IMR-90 (cell line): ENCODE results near the gene PHKA1. TPM values are rescaled to one million over a fixed set of nuclear protein-coding genes. Genes with fewer than 3 reads are reported as not detected.

ENCODE experiments used
- ATAC-seq: fragments of 200-7000 bp; cut with Tn5 transposase; 2 replicates; pipeline ENCODE4 v1.9.1; 2020; ENCODE audit warnings: low read depth, mild to moderate bottlenecking, moderate library complexity
- BruUV-seq: library from RNA; stranded (reverse); fragments of 400-500 nt; replicated peaks from 2 replicates; lab custom pipeline; 2021; lab: Mats Ljungman, UMichigan
- CTCF ChIA-PET: fragments of 300-600 bp; formaldehyde crosslinking; extraction: SDS; loops from one replicate; lab custom pipeline; 2021; ENCODE audit warnings: antibody characterized with exemption; lab: Yijun Ruan, JAX
- POLR2A ChIA-PET: fragments of 300-600 bp; sonication (Branson Sonifier 250); formaldehyde crosslinking; loops from one replicate; lab custom pipeline; 2022; ENCODE audit warnings: antibody characterized with exemption; ENCODE audit not compliant: unreplicated experiment; lab: Charles Lee
- DNase-seq: peaks from one replicate; pipeline ENCODE4 v3.0.0; 2013
- H2AFZ ChIP-seq: replicated peaks from 2 replicates; pipeline ENCODE3; 2013; ENCODE audit warnings: low read length, mild to moderate bottlenecking; ENCODE audit not compliant: poor library complexity
- H2AK5ac ChIP-seq: 2 replicates; pipeline ENCODE4 v1.6.1; 2013; ENCODE audit warnings: low read depth, low read length, inconsistent platforms
- H2AK9ac ChIP-seq: replicated peaks from 2 replicates; pipeline ENCODE3; 2013; ENCODE audit warnings: mild to moderate bottlenecking, low read depth, low read length, moderate library complexity; ENCODE audit not compliant: poor library complexity
- H2BK120ac ChIP-seq: 2 replicates; pipeline ENCODE4 v1.6.1; 2013; ENCODE audit warnings: low read depth, low read length, inconsistent platforms
- H2BK15ac ChIP-seq: 3 replicates; pipeline ENCODE4 v1.6.1; 2013; ENCODE audit warnings: low read depth, low read length, inconsistent platforms
- H2BK20ac ChIP-seq: 2 replicates; pipeline ENCODE4 v1.6.1; 2013; ENCODE audit warnings: low read depth, mild to moderate bottlenecking, inconsistent platforms, low read length, moderate library complexity
- H2BK5ac ChIP-seq: 2 replicates; pipeline ENCODE4 v1.6.1; 2013; ENCODE audit warnings: mild to moderate bottlenecking, low read depth, low read length, inconsistent platforms; ENCODE audit not compliant: poor library complexity, severe bottlenecking
- H3K14ac ChIP-seq: replicated peaks from 2 replicates; pipeline ENCODE4 v1.6.1; 2013; ENCODE audit warnings: low read depth, low read length, inconsistent platforms
- H3K18ac ChIP-seq: 2 replicates; pipeline ENCODE4 v1.6.1; 2013; ENCODE audit warnings: low read depth, low read length, control low read depth
- H3K23ac ChIP-seq: 2 replicates; pipeline ENCODE4 v1.6.1; 2013; ENCODE audit warnings: low read depth, low read length, inconsistent platforms
- H3K27ac ChIP-seq: 2 replicates; pipeline ENCODE4 v1.5.1; 2013; ENCODE audit warnings: mild to moderate bottlenecking, control low read depth, low read length; ENCODE audit not compliant: insufficient read depth
- H3K27me3 ChIP-seq: 2 replicates; pipeline ENCODE4 v1.6.1; 2013; ENCODE audit warnings: low read length; ENCODE audit not compliant: control insufficient read depth, insufficient read depth
- H3K36me3 ChIP-seq: 2 replicates; pipeline ENCODE4 v1.6.1; 2013; ENCODE audit warnings: low read length, mixed read lengths; ENCODE audit not compliant: control insufficient read depth, insufficient read depth
- H3K4ac ChIP-seq: 2 replicates; pipeline ENCODE4 v1.6.1; 2013; ENCODE audit warnings: low read depth, low read length, inconsistent platforms
- H3K4me1 ChIP-seq: 2 replicates; pipeline ENCODE4 v1.6.1; 2013; ENCODE audit warnings: low read length, mixed read lengths; ENCODE audit not compliant: control insufficient read depth, insufficient read depth
- H3K4me2 ChIP-seq: 2 replicates; pipeline ENCODE4 v1.6.1; 2013; ENCODE audit warnings: low read depth, mild to moderate bottlenecking, control low read depth, low read length, moderate library complexity
- H3K4me3 ChIP-seq: 2 replicates; pipeline ENCODE4 v1.5.1; 2013; ENCODE audit warnings: low read depth, mild to moderate bottlenecking, control low read depth, low read length, moderate library complexity; ENCODE audit not compliant: insufficient read depth
- H3K56ac ChIP-seq: 2 replicates; pipeline ENCODE4 v1.6.1; 2013; ENCODE audit warnings: low read length, inconsistent platforms; ENCODE audit not compliant: insufficient read depth; ENCODE audit errors: extremely low read depth
- H3K79me1 ChIP-seq, 2 experiments: 2 replicates each; pipeline ENCODE4 v1.6.1; 2013; ENCODE audit warnings: low read length in 2 of 2, inconsistent platforms in 1 of 2, low read depth in 1 of 2
- H3K9ac ChIP-seq: 2 replicates; pipeline ENCODE4 v1.6.1; 2013; ENCODE audit warnings: low read depth, low read length, control low read depth
- H3K9me1 ChIP-seq: 2 replicates; pipeline ENCODE4 v1.6.1; 2013; ENCODE audit warnings: low read length, inconsistent platforms; ENCODE audit not compliant: insufficient read depth
- H3K9me3 ChIP-seq: 2 replicates; pipeline ENCODE4 v1.6.1; 2013; ENCODE audit warnings: low read length; ENCODE audit not compliant: control insufficient read depth, insufficient read depth
- H4K20me1 ChIP-seq: 2 replicates; pipeline ENCODE4 v1.6.1; 2013; ENCODE audit warnings: low read length, inconsistent platforms; ENCODE audit not compliant: insufficient read depth
- H4K5ac ChIP-seq: 2 replicates; pipeline ENCODE4 v1.6.1; 2013; ENCODE audit warnings: mild to moderate bottlenecking, low read depth, low read length, control low read depth
- H4K8ac ChIP-seq, 2 experiments: 2 replicates each; pipeline ENCODE4 v1.6.1; 2013; ENCODE audit warnings: low read depth in 2 of 2, low read length in 2 of 2, control low read depth in 1 of 2, inconsistent platforms in 1 of 2
- H4K91ac ChIP-seq: 2 replicates; pipeline ENCODE4 v1.6.1; 2013; ENCODE audit warnings: low read depth, low read length, inconsistent platforms; ENCODE audit not compliant: insufficient read depth
- BHLHE40 ChIP-seq: fragments of 150-350 bp; IDR thresholded peaks from 2 replicates; pipeline ENCODE4 v1.6.1; 2016; ENCODE audit warnings: mild to moderate bottlenecking, low read depth, low read length
- CEBPB ChIP-seq: IDR thresholded peaks from 2 replicates; pipeline ENCODE4 v1.6.1; 2012; ENCODE audit warnings: low read depth, low read length, improper control_type of control experiment
- ELK1 ChIP-seq: fragments of 150-350 bp; IDR thresholded peaks from 2 replicates; pipeline ENCODE4 v1.6.1; 2016; ENCODE audit warnings: low read depth, mild to moderate bottlenecking, low read length, moderate library complexity, borderline replicate concordance
- FOS ChIP-seq: fragments of 150-350 bp; IDR thresholded peaks from 2 replicates; pipeline ENCODE4 v1.6.1; 2016; ENCODE audit warnings: low read depth, low read length
- WGBS, 2 experiments: methylation state at CpG; one replicate each; pipeline versions ENCODE4 v1.1.5 to v1.1.7; 2013; ENCODE audit warnings: missing lambda C conversion rate in 2 of 2; ENCODE audit not compliant: insufficient read length in 1 of 2; ENCODE audit errors: extremely low coverage in 2 of 2; 5-methylcytosine and 5-hydroxymethylcytosine counted together
- dilution Hi-C: fragments of 300-500 bp; cut with HindIII; formaldehyde crosslinking; loops from one replicate; pipeline ENCODE4 v1.14.3; 2018; ENCODE audit warnings: low sequenced_read_pairs; ENCODE audit not compliant: unreplicated experiment
- in situ Hi-C: fragments of 300-500 bp; cut with MboI; formaldehyde crosslinking; loops from 3 replicates; pipeline ENCODE4 v1.14.3; 2019; ENCODE audit warnings: low sequenced_read_pairs, inconsistent platforms, mixed read lengths
- intact Hi-C: fragments of 100-400 bp; cut with micrococcal nuclease; formaldehyde crosslinking; loops from 2 replicates; pipeline ENCODE4 v1.10.0; 2022
- polyA plus RNA-seq, 3 experiments: library from polyadenylated mRNA; depleted of rRNA; stranded (reverse); fragments of >200 nt; gene quantifications; 2 replicates each; pipeline ENCODE4 v1.2.3, GENCODE V29; 2012; ENCODE audit warnings: low replicate concordance in 1 of 3
- total RNA-seq: library from RNA; depleted of rRNA; stranded (reverse); fragments of >200 nt; gene quantifications from 2 replicates; pipeline ENCODE4 v1.2.3, GENCODE V29; 2012

Gene PHKA1
- total and polyA plus RNA-seq, 2 of the 4 experiments (the other 2 are of a cell fraction), result 2.7 to 4.5 TPM

GRCh38 chrX:72641611-72642010 is 72.5 kb downstream of the PHKA1 start:
- no peak overlapping the region for H2BK5ac ChIP-seq
- intact Hi-C loops, result no loop called here
- H2BK120ac ChIP-seq, result no peak overlapping the region
- H3K27ac ChIP-seq, result no peak overlapping the region
- no peaks in the 10 kb centered on the region for H3K79me1 ChIP-seq
- H2BK20ac ChIP-seq, result no peak overlapping the region
- ATAC-seq, result no peak
- H4K5ac ChIP-seq, result no peak overlapping the region
- no peak overlapping the region for H3K4me2 ChIP-seq
- no peak overlapping the region for H3K23ac ChIP-seq
- H3K14ac ChIP-seq, result no peak overlapping the region
- no peak overlapping the region for H3K56ac ChIP-seq
- no peak overlapping the region for H2AK5ac ChIP-seq
- in situ Hi-C loops, result no loop called here
- peaks cover 3% of the 10 kb centered on the region; the same call in 1 of the 2 replicates for H3K36me3 ChIP-seq
- POLR2A ChIA-PET, result no interaction called here
- no peaks in the 10 kb centered on the region for H3K4me1 ChIP-seq
- TF ChIP-seq CEBPB (0 out of 2 replicates have a peak, but pooled peaks have one; percentile 2), BHLHE40 (no peak), ELK1 (no peak), FOS (no peak)
- no peak overlapping the region for H4K91ac ChIP-seq
- H3K9me1 ChIP-seq, result no peaks in the 10 kb centered on the region
- H3K27me3 ChIP-seq, result no peaks in the 10 kb centered on the region; the same call in 1 of the 2 replicates
- dilution Hi-C loops, result no loop called here
- DNase-seq, result no peak
- no peak overlapping the region for H3K4me3 ChIP-seq
- no peak overlapping the region for H3K18ac ChIP-seq
- no peaks in the 10 kb centered on the region for H3K9me3 ChIP-seq
- H2AFZ ChIP-seq, result no peak overlapping the region
- no peak overlapping the region for H3K4ac ChIP-seq
- H4K20me1 ChIP-seq, result no peaks in the 10 kb centered on the region
- CTCF ChIA-PET, result no interaction called here
- BruUV-seq, result no TSS peak
- no CpG with 5 or more reads among the region's 4 CpGs for WGBS, 2 experiments
- no peak overlapping the region for H2AK9ac ChIP-seq
- no peak overlapping the region for H4K8ac ChIP-seq
- H2BK15ac ChIP-seq, result no peak overlapping the region
- H3K9ac ChIP-seq, result no peak overlapping the region
